Measurements from ENCODE around the gene CUTC.

Gene CUTC

GRCh38 chr10:99766302-99766681 lies 34.3 kb downstream of the CUTC start:
- no peak for DNase-seq (ENCODE audit: low spot score)
- TF ChIP-seq CTCF (conservative IDR thresholded peaks at IDR 0.05; ENCODE audit: low read depth), result no peak
- CTCF ChIA-PET, result interaction anchor here (1.0 kb wide), 1 partner anchor 9 kb away, joined by 4 read pairs; no protein-coding TSS in a partner anchor
- POLR2A ChIA-PET (ENCODE audit: low non-redundant PET), result no interaction called here
- H3K27ac ChIP-seq, result no peak overlapping the region

- no peak overlapping the region for H3K27ac ChIP-seq
- ChIA-PET POLR2A (ENCODE audit: low non-redundant PET) (no interaction called here), CTCF (interaction anchor here (1.0 kb wide), 1 partner anchor 21 kb away, joined by 3 read pairs; no protein-coding TSS in a partner anchor)
- no peak for DNase-seq (ENCODE audit: low spot score)
- TF ChIP-seq CTCF (conservative IDR thresholded peaks at IDR 0.05; ENCODE audit: low read depth), result no peak
Measured at GRCh38 chr10:99767901-99768300, 35.9 kb downstream of the CUTC start.

- no peak for TF ChIP-seq CTCF (conservative IDR thresholded peaks at IDR 0.05; ENCODE audit: low read depth)
- no peak overlapping the region for H3K27ac ChIP-seq
- POLR2A ChIA-PET (ENCODE audit: low non-redundant PET), result no interaction called here
- CTCF ChIA-PET, result interaction anchor here (1.0 kb wide), 1 partner anchor 20 kb away, joined by 3 read pairs; no protein-coding TSS in a partner anchor
- no peak for DNase-seq (ENCODE audit: low spot score)
Measured at GRCh38 chr10:99768556-99768955, 36.5 kb downstream of the CUTC start.

GRCh38 chr10:99769706-99770105 lies 37.7 kb downstream of the CUTC start:
- H3K27ac ChIP-seq, result no peak overlapping the region
- DNase-seq (ENCODE audit: low spot score), result no peak
- CTCF ChIA-PET, result no interaction called here
- no peak for TF ChIP-seq CTCF (conservative IDR thresholded peaks at IDR 0.05; ENCODE audit: low read depth)
- POLR2A ChIA-PET (ENCODE audit: low non-redundant PET), result no interaction called here

- POLR2A ChIA-PET (ENCODE audit: low non-redundant PET), result no interaction called here
- DNase-seq (ENCODE audit: low spot score), result no peak
- TF ChIP-seq CTCF (conservative IDR thresholded peaks at IDR 0.05; ENCODE audit: low read depth), result no peak
- H3K27ac ChIP-seq, result no peak overlapping the region
- CTCF ChIA-PET, result interaction anchor here (0.7 kb wide), 1 partner anchor 45 kb away, joined by 3 read pairs; no protein-coding TSS in a partner anchor
Measured at GRCh38 chr10:99770408-99771045, 38.5 kb downstream of the CUTC start.

- peak; percentile 91 for DNase-seq (ENCODE audit: low spot score)
- ChIA-PET POLR2A (ENCODE audit: low non-redundant PET) (no interaction called here), CTCF (no interaction called here)
- peak overlapping the region; percentile 80 for H3K27ac ChIP-seq
- TF ChIP-seq CTCF (conservative IDR thresholded peaks at IDR 0.05; ENCODE audit: low read depth), result no peak
Measured at GRCh38 chr10:99775850-99776249, 43.8 kb downstream of the CUTC start.
